Vagina (tissue), 2 donors: ENCODE results near the gene NPPA. TPM values are rescaled to one million over a fixed set of nuclear protein-coding genes. Genes with fewer than 3 reads are reported as not detected.

Experiments used
- DNase-seq, 2 donors: peaks; one replicate each; pipeline ENCODE4 v3.0.0-alpha.2; 2017; ENCODE audit errors: extremely low spot score in 2 of 2
- H3K27ac ChIP-seq: fragments of 200-600 bp; sonication (generic); one replicate; pipeline ENCODE4 v1.5.1; 2019
- H3K27me3 ChIP-seq: fragments of 200-600 bp; sonication (generic); one replicate; pipeline ENCODE4 v1.5.1; 2019
- H3K36me3 ChIP-seq, 2 donors: fragments of 200-600 bp; sonication (generic); one replicate each; pipeline ENCODE4 v1.5.1; 2017 to 2019
- H3K4me1 ChIP-seq: fragments of 200-600 bp; sonication (generic); one replicate; pipeline ENCODE4 v1.5.1; 2019
- H3K4me3 ChIP-seq, 2 donors: fragments of 200-600 bp; sonication (generic); 1 replicate in 1 of 2; 2 replicates in 1 of 2; pipeline ENCODE4 v1.5.1; 2016 to 2019
- H3K9me3 ChIP-seq: fragments of 200-600 bp; sonication (generic); one replicate; pipeline ENCODE4 v1.5.1; 2019
- CTCF ChIP-seq, 3 experiments: fragments of 450-650 bp in 2 of 3; fragments of 200-600 bp in 1 of 3; sonication (generic) in 1 of 3; IDR thresholded peaks; one replicate each; pipeline ENCODE4 v1.5.1; 2017 to 2019; ENCODE audit warnings: antibody characterized with exemption in 3 of 3, mild to moderate bottlenecking in 2 of 3, moderate library complexity in 2 of 3
- POLR2A ChIP-seq, 2 donors: fragments of 450-650 bp; IDR thresholded peaks; one replicate each; pipeline ENCODE4 v1.6.1; 2017; ENCODE audit warnings: antibody characterized with exemption in 2 of 2, mild to moderate bottlenecking in 2 of 2, moderate library complexity in 2 of 2
- POLR2AphosphoS5 ChIP-seq, 2 donors: sonication (generic); formaldehyde crosslinking; IDR thresholded peaks; one replicate each; pipeline ENCODE4 v1.9.0; 2017; ENCODE audit warnings: antibody characterized with exemption in 2 of 2, mild to moderate bottlenecking in 2 of 2, low read depth in 1 of 2; ENCODE audit not compliant: insufficient read depth in 1 of 2
- intact Hi-C: fragments of 100-400 bp; cut with DNase I; formaldehyde crosslinking; loops from one replicate; pipeline ENCODE4 v1.15.1; 2023
- total RNA-seq: library from RNA; depleted of rRNA; stranded (reverse); fragments of >200 nt; gene quantifications from one replicate; pipeline ENCODE4 v1.2.3, GENCODE V29; 2016

Gene NPPA
- total RNA-seq, 1 donor from 2014 or later = not detected

GRCh38 chr1:11868331-11868980 lies 20.9 kb upstream of the NPPA start:
- no peak overlapping the region for H3K4me3 ChIP-seq
- H3K27ac ChIP-seq = no peak overlapping the region
- H3K27me3 ChIP-seq = no peaks in the 10 kb centered on the region
- TF ChIP-seq POLR2A (IDR thresholded peaks at IDR 0.05) = no peak
- no peak for DNase-seq
- H3K36me3 ChIP-seq = no peaks in the 10 kb centered on the region
- no peaks in the 10 kb centered on the region for H3K4me1 ChIP-seq
- H3K9me3 ChIP-seq = no peaks in the 10 kb centered on the region
- intact Hi-C loops = no loop called here

- intact Hi-C loops = no loop called here
- H3K27me3 ChIP-seq = no peaks in the 10 kb centered on the region
- H3K36me3 ChIP-seq = no peaks in the 10 kb centered on the region
- no peaks in the 10 kb centered on the region for H3K9me3 ChIP-seq
- no peak for TF ChIP-seq POLR2AphosphoS5 (IDR thresholded peaks at IDR 0.05; ENCODE audit: insufficient read depth in 1 of 2, low read depth in 1 of 2)
- no peak for TF ChIP-seq CTCF (IDR thresholded peaks at IDR 0.05)
- TF ChIP-seq POLR2A (IDR thresholded peaks at IDR 0.05) = no peak
- no peak overlapping the region for H3K27ac ChIP-seq
- no peak for DNase-seq
- no peaks in the 10 kb centered on the region for H3K4me1 ChIP-seq
- H3K4me3 ChIP-seq = no peak overlapping the region
These were observed 15.3 kb upstream of the NPPA start for GRCh38 chr1:11862890-11863289.

- Histone ChIP-seq H3K4me1 (no peaks in the 10 kb centered on the region), H3K36me3 (no peaks in the 10 kb centered on the region), H3K4me3 (no peak overlapping the region), H3K27ac (no peak overlapping the region), H3K27me3 (no peaks in the 10 kb centered on the region), H3K9me3 (no peaks in the 10 kb centered on the region)
- TF ChIP-seq CTCF (IDR thresholded peaks at IDR 0.05) = no peak
- TF ChIP-seq POLR2AphosphoS5 (IDR thresholded peaks at IDR 0.05; ENCODE audit: insufficient read depth in 1 of 2, low read depth in 1 of 2) = no peak
- no peak for TF ChIP-seq POLR2A (IDR thresholded peaks at IDR 0.05)
- intact Hi-C loops = no loop called here
- no peak for DNase-seq
These were observed 13.0 kb upstream of the NPPA start for GRCh38 chr1:11860587-11860986.

GRCh38 chr1:11860083-11860482 lies 12.5 kb upstream of the NPPA start:
- no peaks in the 10 kb centered on the region for H3K27me3 ChIP-seq
- no peaks in the 10 kb centered on the region for H3K4me1 ChIP-seq
- H3K9me3 ChIP-seq = no peaks in the 10 kb centered on the region
- intact Hi-C loops = no loop called here
- no peak overlapping the region for H3K27ac ChIP-seq
- no peaks in the 10 kb centered on the region for H3K36me3 ChIP-seq
- no peak overlapping the region for H3K4me3 ChIP-seq
- no peak for DNase-seq
- TF ChIP-seq CTCF (IDR thresholded peaks at IDR 0.05) (no peak), POLR2A (IDR thresholded peaks at IDR 0.05) (no peak)

- no peaks in the 10 kb centered on the region for H3K9me3 ChIP-seq
- H3K36me3 ChIP-seq = no peaks in the 10 kb centered on the region
- H3K4me1 ChIP-seq = no peaks in the 10 kb centered on the region
- H3K4me3 ChIP-seq = no peak overlapping the region
- intact Hi-C loops = no loop called here
- no peaks in the 10 kb centered on the region for H3K27me3 ChIP-seq
- TF ChIP-seq POLR2A (IDR thresholded peaks at IDR 0.05) (no peak), CTCF (IDR thresholded peaks at IDR 0.05) (no peak), POLR2AphosphoS5 (IDR thresholded peaks at IDR 0.05; ENCODE audit: insufficient read depth in 1 of 2, low read depth in 1 of 2) (no peak)
- DNase-seq = no peak
- H3K27ac ChIP-seq = no peak overlapping the region
These were observed 11.6 kb upstream of the NPPA start for GRCh38 chr1:11858968-11859871.
